NT2/D1 (cell line): ENCODE results near the gene UGT3A2.

Experiments
- DNase-seq: peaks from one replicate; pipeline ENCODE4 v3.0.0-alpha.2; 2011; ENCODE audit warnings: low read depth, low spot score
- H3K27me3 ChIP-seq: 2 replicates; pipeline ENCODE4 v1.6.0; 2011; ENCODE audit warnings: mild to moderate bottlenecking; ENCODE audit not compliant: insufficient read length, insufficient read depth
- H3K36me3 ChIP-seq: 2 replicates; pipeline ENCODE4 v1.6.1; 2011; ENCODE audit warnings: mild to moderate bottlenecking, low read length, mixed read lengths; ENCODE audit not compliant: insufficient read depth, insufficient read length
- H3K4me1 ChIP-seq: 2 replicates; pipeline ENCODE4 v1.5.1; 2011; ENCODE audit not compliant: insufficient read depth, insufficient read length
- H3K4me3 ChIP-seq: 2 replicates; pipeline ENCODE4 v1.5.1; 2011; ENCODE audit warnings: low read depth; ENCODE audit not compliant: insufficient read length
- H3K9ac ChIP-seq: 2 replicates; pipeline ENCODE4 v1.6.0; 2011; ENCODE audit warnings: low read depth; ENCODE audit not compliant: insufficient read length
- H3K9me3 ChIP-seq: 2 replicates; pipeline ENCODE4 v1.5.1; 2011; ENCODE audit warnings: mild to moderate bottlenecking, low read length; ENCODE audit not compliant: insufficient read depth
- SUZ12 ChIP-seq: IDR thresholded peaks from 2 replicates; pipeline ENCODE4 v1.6.1; 2011; ENCODE audit not compliant: insufficient read length, insufficient read depth; ENCODE audit errors: extremely low read depth
- YY1 ChIP-seq: IDR thresholded peaks from 2 replicates; pipeline ENCODE4 v1.6.1; 2011; ENCODE audit not compliant: insufficient read length, insufficient read depth
- ZNF274 ChIP-seq: IDR thresholded peaks from 2 replicates; pipeline ENCODE4 v1.6.1; 2011; ENCODE audit warnings: mild to moderate bottlenecking, low read depth, low read length

The UGT3A2 gene, protein sequence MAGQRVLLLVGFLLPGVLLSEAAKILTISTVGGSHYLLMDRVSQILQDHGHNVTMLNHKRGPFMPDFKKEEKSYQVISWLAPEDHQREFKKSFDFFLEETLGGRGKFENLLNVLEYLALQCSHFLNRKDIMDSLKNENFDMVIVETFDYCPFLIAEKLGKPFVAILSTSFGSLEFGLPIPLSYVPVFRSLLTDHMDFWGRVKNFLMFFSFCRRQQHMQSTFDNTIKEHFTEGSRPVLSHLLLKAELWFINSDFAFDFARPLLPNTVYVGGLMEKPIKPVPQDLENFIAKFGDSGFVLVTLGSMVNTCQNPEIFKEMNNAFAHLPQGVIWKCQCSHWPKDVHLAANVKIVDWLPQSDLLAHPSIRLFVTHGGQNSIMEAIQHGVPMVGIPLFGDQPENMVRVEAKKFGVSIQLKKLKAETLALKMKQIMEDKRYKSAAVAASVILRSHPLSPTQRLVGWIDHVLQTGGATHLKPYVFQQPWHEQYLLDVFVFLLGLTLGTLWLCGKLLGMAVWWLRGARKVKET

GRCh38 chr5:36066540-36067210 lies at the start of gene UGT3A2:
TSS of gene UGT3A2 (minus strand) at chr5:36066882. CDS start at chr5:36066789, 93 bp downstream.
- no peak for DNase-seq
- no peaks in the 10 kb centered on the region for H3K36me3 ChIP-seq
- peak within 1 kb of the TSS; percentile 76 for H3K9ac ChIP-seq
- peak within 1 kb of the TSS; percentile 60 for H3K4me3 ChIP-seq
- no peaks in the 10 kb centered on the region for H3K27me3 ChIP-seq
- H3K4me1 ChIP-seq = no peaks in the 10 kb centered on the region
- H3K9me3 ChIP-seq = no peaks in the 10 kb centered on the region
- TF ChIP-seq ZNF274 (no peak), SUZ12 (no peak), YY1 (no peak)

DNA sequence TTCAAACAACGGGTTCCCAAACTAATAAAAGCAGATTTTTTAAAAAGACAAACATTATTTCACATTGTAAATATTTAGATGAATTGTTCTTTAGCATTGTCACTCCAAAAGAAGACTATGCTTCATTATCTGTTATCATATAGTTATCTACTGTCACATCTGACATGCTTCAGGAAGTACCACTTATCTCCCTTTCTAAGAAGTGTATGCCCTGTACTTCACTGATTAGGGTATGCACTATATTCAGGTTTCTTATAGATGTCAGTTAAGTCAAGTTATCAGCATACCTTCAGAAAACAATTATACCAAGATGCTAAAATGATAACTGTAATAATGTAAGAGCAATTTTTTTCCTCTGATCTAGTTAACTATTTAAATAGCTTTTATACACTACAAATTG lies 44.6 kb upstream of the UGT3A2 start:
- no peaks in the 10 kb centered on the region for H3K9me3 ChIP-seq
- no peak overlapping the region for H3K9ac ChIP-seq
- H3K27me3 ChIP-seq = no peaks in the 10 kb centered on the region
- TF ChIP-seq ZNF274 (no peak), YY1 (no peak), SUZ12 (no peak)
- H3K36me3 ChIP-seq = peaks cover 11% of the 10 kb centered on the region
- H3K4me1 ChIP-seq = no peaks in the 10 kb centered on the region
- no peak for DNase-seq
- no peak overlapping the region for H3K4me3 ChIP-seq

- H3K4me3 ChIP-seq = no peak overlapping the region
- TF ChIP-seq SUZ12 = no peak
- TF ChIP-seq ZNF274 = no peak
- TF ChIP-seq YY1 = no peak
- H3K4me1 ChIP-seq = no peaks in the 10 kb centered on the region
- H3K27me3 ChIP-seq = no peaks in the 10 kb centered on the region
- H3K36me3 ChIP-seq = peaks cover 11% of the 10 kb centered on the region
- H3K9me3 ChIP-seq = no peaks in the 10 kb centered on the region
- no peak for DNase-seq
- H3K9ac ChIP-seq = no peak overlapping the region
Observed at GRCh38 chr5:36108758-36109460, 42.2 kb upstream of the UGT3A2 start.

DNA sequence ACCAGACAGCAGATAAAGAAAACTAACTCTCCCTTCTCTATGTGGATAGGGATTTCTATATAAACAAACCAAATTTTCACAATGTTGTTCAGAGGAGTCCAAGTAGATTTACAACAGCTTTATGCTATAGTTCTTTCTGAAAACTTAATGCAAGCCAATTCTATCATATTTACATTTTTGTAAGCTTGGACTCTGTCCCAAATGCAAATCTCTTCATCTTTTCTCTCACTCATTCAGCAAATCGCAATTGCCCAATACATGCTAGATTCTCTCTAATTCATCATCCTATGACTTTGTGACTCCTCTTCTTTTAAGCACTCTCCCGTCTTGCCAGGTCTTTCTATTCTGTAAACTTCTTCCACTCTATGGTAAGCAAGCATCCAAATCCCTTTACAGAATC lies 39.1 kb upstream of the UGT3A2 start:
- Histone ChIP-seq H3K4me3 (no peak overlapping the region), H3K4me1 (no peaks in the 10 kb centered on the region), H3K9me3 (no peaks in the 10 kb centered on the region), H3K36me3 (peaks cover 11% of the 10 kb centered on the region), H3K27me3 (no peaks in the 10 kb centered on the region), H3K9ac (no peak overlapping the region)
- no peak for DNase-seq
- TF ChIP-seq SUZ12 = no peak
- no peak for TF ChIP-seq ZNF274
- no peak for TF ChIP-seq YY1

DNA sequence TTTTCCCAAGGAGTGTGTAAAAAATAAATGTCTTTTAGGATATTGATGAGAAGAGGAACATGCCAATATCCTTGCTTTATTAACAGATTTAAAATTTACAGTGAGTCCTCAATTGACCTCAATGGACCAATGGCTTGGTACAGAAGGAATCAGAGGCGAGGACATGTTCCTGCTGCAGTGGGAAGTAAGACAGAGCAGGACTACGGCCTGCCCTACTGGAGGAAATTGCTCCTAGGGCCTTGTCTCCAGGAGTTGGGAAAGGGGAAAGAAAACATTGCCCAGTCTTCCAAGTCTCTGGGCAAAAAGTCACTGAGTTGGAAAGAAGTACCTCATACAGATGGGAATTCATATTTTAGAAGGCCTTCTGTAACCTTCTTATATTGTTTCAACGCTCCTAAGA lies 33.1 kb upstream of the UGT3A2 start:
- Histone ChIP-seq H3K9ac (no peak overlapping the region), H3K4me3 (no peak overlapping the region), H3K9me3 (no peaks in the 10 kb centered on the region), H3K36me3 (no peaks in the 10 kb centered on the region), H3K27me3 (no peaks in the 10 kb centered on the region), H3K4me1 (no peaks in the 10 kb centered on the region)
- DNase-seq = no peak
- TF ChIP-seq ZNF274 = no peak
- TF ChIP-seq YY1 = no peak
- no peak for TF ChIP-seq SUZ12

- no peaks in the 10 kb centered on the region for H3K9me3 ChIP-seq
- H3K4me3 ChIP-seq = no peak overlapping the region
- no peaks in the 10 kb centered on the region for H3K36me3 ChIP-seq
- TF ChIP-seq ZNF274 = no peak
- no peak for DNase-seq
- no peaks in the 10 kb centered on the region for H3K27me3 ChIP-seq
- H3K4me1 ChIP-seq = no peaks in the 10 kb centered on the region
- H3K9ac ChIP-seq = no peak overlapping the region
Observed at GRCh38 chr5:36096486-36096885, 29.8 kb upstream of the UGT3A2 start.

GRCh38 chr5:36089989-36090388 lies 23.3 kb upstream of the UGT3A2 start:
- H3K4me1 ChIP-seq = no peaks in the 10 kb centered on the region
- peak; percentile 47 for DNase-seq
- no peaks in the 10 kb centered on the region for H3K36me3 ChIP-seq
- no peak overlapping the region for H3K4me3 ChIP-seq
- TF ChIP-seq ZNF274 = no peak
- TF ChIP-seq YY1 = no peak
- no peak for TF ChIP-seq SUZ12
- no peaks in the 10 kb centered on the region for H3K27me3 ChIP-seq
- H3K9me3 ChIP-seq = peaks cover 5% of the 10 kb centered on the region; the same call in 1 of the 2 replicates
- no peak overlapping the region for H3K9ac ChIP-seq
